GM12891 (cell line): ENCODE measurements around the gene RASSF10.

ENCODE experiments used
- DNase-seq: peaks from one replicate; pipeline ENCODE4 v3.0.0; 2011; ENCODE audit warnings: low spot score; ENCODE audit not compliant: insufficient read length
- FAIRE-seq: peaks from 2 replicates; lab custom pipeline; 2011; peaks lifted over from hg19 to GRCh38; lab: Jason Lieb, UNC
- PAX5 ChIP-seq: IDR thresholded peaks from 2 replicates; pipeline ENCODE4 v1.6.1; 2011; ENCODE audit warnings: low read length, moderate library complexity, mild to moderate bottlenecking; ENCODE audit not compliant: insufficient read depth, severe bottlenecking
- POLR2A ChIP-seq: IDR thresholded peaks from 2 replicates; pipeline ENCODE4 v1.6.1; 2011; ENCODE audit warnings: low read depth, low read length, control low read depth
- POLR2AphosphoS5 ChIP-seq: IDR thresholded peaks from 2 replicates; pipeline ENCODE4 v1.6.1; 2011; ENCODE audit warnings: low read depth, low read length, control low read depth
- POU2F2 ChIP-seq: IDR thresholded peaks from 2 replicates; pipeline ENCODE4 v1.6.1; 2011; ENCODE audit warnings: low read depth, mild to moderate bottlenecking, control low read depth, low read length, moderate library complexity
- SPI1 ChIP-seq: IDR thresholded peaks from 2 replicates; pipeline ENCODE4 v1.6.1; 2011; ENCODE audit warnings: low read depth, low read length, control low read depth
- TAF1 ChIP-seq: IDR thresholded peaks from 2 replicates; pipeline ENCODE4 v1.6.1; 2011; ENCODE audit warnings: low read depth, low read length, control low read depth

Gene RASSF10

GRCh38 chr11:13046637-13047570 lies 37.8 kb downstream of the RASSF10 start:
- no peak for FAIRE-seq
- DNase-seq: no peak
- TF ChIP-seq TAF1 (no peak), POLR2A (no peak), PAX5 (no peak), POLR2AphosphoS5 (no peak), POU2F2 (no peak), SPI1 (no peak)

GRCh38 chr11:13047884-13048283 lies 38.8 kb downstream of the RASSF10 start:
- TF ChIP-seq POLR2A (no peak), POU2F2 (no peak), PAX5 (no peak), SPI1 (no peak), POLR2AphosphoS5 (no peak), TAF1 (no peak)
- no peak for FAIRE-seq

GRCh38 chr11:13051257-13051656 lies 42.1 kb downstream of the RASSF10 start:
- FAIRE-seq (no peak), DNase-seq (no peak)
- TF ChIP-seq POLR2AphosphoS5: no peak
- TF ChIP-seq POU2F2: no peak
- no peak for TF ChIP-seq PAX5
- TF ChIP-seq TAF1: no peak
- no peak for TF ChIP-seq POLR2A
- TF ChIP-seq SPI1: no peak

More at GRCh38 chr11:13047884-13048283, 38.8 kb downstream of the RASSF10 start:
- DNase-seq: no peak

- TF ChIP-seq TAF1 (no peak), POU2F2 (no peak), POLR2A (no peak), PAX5 (no peak), SPI1 (no peak), POLR2AphosphoS5 (no peak)
- FAIRE-seq (no peak), DNase-seq (no peak)
Observed at GRCh38 chr11:13052130-13052571, 43.0 kb downstream of the RASSF10 start.

GRCh38 chr11:13053255-13053917 lies 44.3 kb downstream of the RASSF10 start:
- DNase-seq: no peak
- no peak for FAIRE-seq
- TF ChIP-seq POLR2AphosphoS5 (no peak), PAX5 (no peak), POLR2A (no peak), TAF1 (no peak), POU2F2 (no peak)

GRCh38 chr11:13054278-13054677 lies 45.2 kb downstream of the RASSF10 start:
- no peak for FAIRE-seq
- TF ChIP-seq POLR2A: no peak
- no peak for TF ChIP-seq TAF1
- no peak for TF ChIP-seq POU2F2
- TF ChIP-seq SPI1: no peak
- no peak for TF ChIP-seq POLR2AphosphoS5
- TF ChIP-seq PAX5: no peak
- DNase-seq: no peak

- FAIRE-seq (no peak), DNase-seq (no peak)
Observed at GRCh38 chr11:13055200-13055599, 46.1 kb downstream of the RASSF10 start.

GRCh38 chr11:13061294-13061990 lies 52.3 kb downstream of the RASSF10 start:
- no peak for FAIRE-seq
- no peak for DNase-seq
- no peak for TF ChIP-seq POU2F2
- no peak for TF ChIP-seq SPI1
- TF ChIP-seq POLR2AphosphoS5: no peak

More at GRCh38 chr11:13055200-13055599, 46.1 kb downstream of the RASSF10 start:
- TF ChIP-seq PAX5 (no peak), POLR2A (no peak), TAF1 (no peak), POLR2AphosphoS5 (no peak), POU2F2 (no peak), SPI1 (no peak)
